Caco-2 (cell line): ENCODE measurements around the gene UGT1A9. TPM values are rescaled to one million over a fixed set of nuclear protein-coding genes. Genes with fewer than 3 reads are reported as not detected.

Experiments used
- BruUV-seq: library from RNA; stranded (reverse); fragments of 400-500 nt; replicated peaks from 2 replicates; lab custom pipeline; 2021; lab: Mats Ljungman, UMichigan
- CTCF ChIA-PET: fragments of 300-600 bp; sonication (Branson Sonifier 250); formaldehyde crosslinking; loops from one replicate; lab custom pipeline; 2022; ENCODE audit warnings: antibody characterized with exemption; lab: Charles Lee
- POLR2A ChIA-PET: fragments of 300-600 bp; sonication (Branson Sonifier 250); formaldehyde crosslinking; loops from one replicate; lab custom pipeline; 2022; ENCODE audit warnings: antibody characterized with exemption; lab: Charles Lee
- DNase-seq, 2 experiments: peaks; one replicate each; pipeline versions ENCODE4 v3.0.0 to v3.0.0-alpha.2; 2020 to 2022
- H3K27me3 ChIP-seq: replicated peaks from 2 replicates; pipeline ENCODE4 v1.6.0; 2011; ENCODE audit warnings: low read length; ENCODE audit not compliant: control insufficient read depth, insufficient read depth
- H3K36me3 ChIP-seq: 2 replicates; pipeline ENCODE4 v1.5.1; 2011; ENCODE audit warnings: low read length; ENCODE audit not compliant: control insufficient read depth, insufficient read depth
- H3K4me1 ChIP-seq: fragments of 250-450 bp; sonication (Bioruptor Pico); 2 replicates; pipeline ENCODE4 v1.5.1; 2020; ENCODE audit warnings: mild to moderate bottlenecking
- H3K4me3 ChIP-seq: 2 replicates; pipeline ENCODE4 v1.5.1; 2011; ENCODE audit warnings: low read depth, mild to moderate bottlenecking, control low read depth, low read length
- H3K9me3 ChIP-seq: fragments of 250-450 bp; sonication (Bioruptor Pico); 2 replicates; pipeline ENCODE4 v1.5.1; 2020; ENCODE audit warnings: mild to moderate bottlenecking, moderate library complexity
- H3K27ac Mint-ChIP-seq: one replicate; pipeline ENCODE4 v1.8.0; 2022; ENCODE audit warnings: mixed read lengths; ENCODE audit not compliant: unreplicated experiment
- H3K27me3 Mint-ChIP-seq: one replicate; pipeline ENCODE4 v1.8.0; 2022; ENCODE audit warnings: mixed read lengths; ENCODE audit not compliant: insufficient read depth, unreplicated experiment
- H3K36me3 Mint-ChIP-seq: one replicate; pipeline ENCODE4 v1.8.0; 2022; ENCODE audit warnings: mild to moderate bottlenecking, mixed read lengths; ENCODE audit not compliant: insufficient read depth, unreplicated experiment
- H3K4me1 Mint-ChIP-seq: one replicate; pipeline ENCODE4 v1.8.0; 2022; ENCODE audit warnings: low read depth, mixed read lengths; ENCODE audit not compliant: unreplicated experiment
- H3K4me3 Mint-ChIP-seq: one replicate; pipeline ENCODE4 v1.8.0; 2022; ENCODE audit warnings: mild to moderate bottlenecking, moderate library complexity, mixed read lengths; ENCODE audit not compliant: unreplicated experiment
- H3K9me3 Mint-ChIP-seq: one replicate; pipeline ENCODE4 v1.8.0; 2022; ENCODE audit warnings: mixed read lengths; ENCODE audit not compliant: unreplicated experiment
- CTCF ChIP-seq, 2 experiments: fragments of 200-600 bp in 1 of 2; IDR thresholded peaks; 1 replicate in 1 of 2; 2 replicates in 1 of 2; pipeline versions ENCODE4 v1.5.1 to v1.8.0; 2011 to 2022; ENCODE audit warnings: antibody characterized with exemption in 1 of 2, control low read depth in 1 of 2, inconsistent platforms in 1 of 2, low read depth in 1 of 2, low read length in 1 of 2, mild to moderate bottlenecking in 1 of 2, moderate library complexity in 1 of 2; ENCODE audit not compliant: insufficient read depth in 1 of 2, severe bottlenecking in 1 of 2, unreplicated experiment in 1 of 2
- intact Hi-C: fragments of 100-400 bp; cut with micrococcal nuclease; formaldehyde crosslinking; loops from one replicate; pipeline ENCODE4 v1.10.0; 2022; ENCODE audit not compliant: unreplicated experiment
- total RNA-seq: library from RNA; stranded (reverse); gene quantifications from 2 replicates; pipeline ENCODE4 v1.2.3, GENCODE V29; 2022

UGT1A9 gene
- total RNA-seq, 1 experiment from 2014 or later, result 0.20 TPM

GRCh38 chr2:233792720-233793119 lies 121.0 kb downstream of the UGT1A9 start:
- CTCF ChIA-PET, result interaction anchor here (0.7 kb wide), 1 partner anchor 136 kb away, joined by 3 read pairs; no protein-coding TSS in a partner anchor
- no TSS peak for BruUV-seq

GRCh38 chr2:233793465-233794127 lies 121.9 kb downstream of the UGT1A9 start:
- POLR2A ChIA-PET, result no interaction called here
- Histone ChIP-seq H3K9me3 (no peaks in the 10 kb centered on the region), H3K4me1 (no peaks in the 10 kb centered on the region), H3K27me3 (no peaks in the 10 kb centered on the region), H3K36me3 (no peaks in the 10 kb centered on the region), H3K4me3 (no peak overlapping the region)
- CTCF ChIA-PET, result no interaction called here
- Mint-ChIP-seq H3K36me3 (no peaks in the 10 kb centered on the region), H3K27ac (no peak overlapping the region), H3K4me1 (no peaks in the 10 kb centered on the region), H3K9me3 (no peaks in the 10 kb centered on the region), H3K4me3 (no peak overlapping the region), H3K27me3 (no peaks in the 10 kb centered on the region)
- DNase-seq, result no peak
- no TSS peak for BruUV-seq
- intact Hi-C loops, result no loop called here
- no peak for TF ChIP-seq CTCF (IDR thresholded peaks at IDR 0.05; ENCODE audit: insufficient read depth in 1 of 2, low read depth in 1 of 2, low read length in 1 of 2, severe bottlenecking in 1 of 2, unreplicated experiment in 1 of 2)

More at GRCh38 chr2:233792720-233793119, 121.0 kb downstream of the UGT1A9 start:
- DNase-seq, result no peak
- no peaks in the 10 kb centered on the region for H3K9me3 ChIP-seq
- Mint-ChIP-seq H3K4me3 (no peak overlapping the region), H3K4me1 (no peaks in the 10 kb centered on the region), H3K9me3 (no peaks in the 10 kb centered on the region), H3K27ac (no peak overlapping the region), H3K36me3 (no peaks in the 10 kb centered on the region), H3K27me3 (no peaks in the 10 kb centered on the region)
- POLR2A ChIA-PET, result no interaction called here
- no peak overlapping the region for H3K4me3 ChIP-seq
- intact Hi-C loops, result no loop called here
- no peaks in the 10 kb centered on the region for H3K4me1 ChIP-seq
- no peaks in the 10 kb centered on the region for H3K36me3 ChIP-seq
- no peaks in the 10 kb centered on the region for H3K27me3 ChIP-seq
- no peak for TF ChIP-seq CTCF (IDR thresholded peaks at IDR 0.05; ENCODE audit: insufficient read depth in 1 of 2, low read depth in 1 of 2, low read length in 1 of 2, severe bottlenecking in 1 of 2, unreplicated experiment in 1 of 2)

- Mint-ChIP-seq H3K27me3 (no peaks in the 10 kb centered on the region), H3K27ac (no peak overlapping the region), H3K4me3 (no peak overlapping the region), H3K36me3 (no peaks in the 10 kb centered on the region), H3K9me3 (no peaks in the 10 kb centered on the region), H3K4me1 (no peaks in the 10 kb centered on the region)
- POLR2A ChIA-PET, result no interaction called here
- DNase-seq, result no peak
- no peaks in the 10 kb centered on the region for H3K9me3 ChIP-seq
- H3K4me1 ChIP-seq, result no peaks in the 10 kb centered on the region
- H3K36me3 ChIP-seq, result no peaks in the 10 kb centered on the region
- CTCF ChIA-PET, result no interaction called here
- BruUV-seq, result no TSS peak
- no peak for TF ChIP-seq CTCF (IDR thresholded peaks at IDR 0.05; ENCODE audit: insufficient read depth in 1 of 2, low read depth in 1 of 2, low read length in 1 of 2, severe bottlenecking in 1 of 2, unreplicated experiment in 1 of 2)
- intact Hi-C loops, result no loop called here
- no peaks in the 10 kb centered on the region for H3K27me3 ChIP-seq
- H3K4me3 ChIP-seq, result no peak overlapping the region
Measured at GRCh38 chr2:233794128-233794658, 122.5 kb downstream of the UGT1A9 start.
